Smooth muscle cell (in vitro differentiated cells): ENCODE measurements around the gene CHGA. TPM values are rescaled to one million over a fixed set of nuclear protein-coding genes. Genes with fewer than 3 reads are reported as not detected.

ENCODE experiments used
- DNase-seq: peaks from one replicate; lab custom pipeline; 2025; ENCODE audit not compliant: unreplicated experiment; lab: John Stamatoyannopoulos, UW
- H2AFZ ChIP-seq: fragments of 200-600 bp; sonication (generic); 2 replicates; pipeline ENCODE4 v1.6.0; 2016; ENCODE audit warnings: antibody characterized with exemption, low read depth, mild to moderate bottlenecking
- H3F3A ChIP-seq: fragments of 200-600 bp; sonication (generic); 2 replicates; pipeline ENCODE4 v1.6.0; 2017; ENCODE audit warnings: antibody characterized with exemption, low read depth
- H3K27ac ChIP-seq: fragments of 200-600 bp; sonication (generic); 2 replicates; pipeline ENCODE4 v1.5.1; 2016; ENCODE audit warnings: low read depth, mild to moderate bottlenecking
- H3K27me3 ChIP-seq: fragments of 200-600 bp; sonication (generic); 2 replicates; pipeline ENCODE4 v1.6.1; 2016; ENCODE audit warnings: low read depth, mild to moderate bottlenecking
- H3K36me3 ChIP-seq: fragments of 200-600 bp; sonication (generic); 2 replicates; pipeline ENCODE4 v1.5.1; 2016; ENCODE audit warnings: low read depth
- H3K4me1 ChIP-seq: fragments of 200-600 bp; sonication (generic); 2 replicates; pipeline ENCODE4 v1.5.1; 2016; ENCODE audit warnings: low read depth
- H3K4me2 ChIP-seq: fragments of 200-600 bp; sonication (generic); 2 replicates; pipeline ENCODE4 v1.6.0; 2016; ENCODE audit warnings: mild to moderate bottlenecking
- H3K4me3 ChIP-seq: fragments of 200-600 bp; sonication (generic); 2 replicates; pipeline ENCODE4 v1.5.1; 2016; ENCODE audit warnings: mild to moderate bottlenecking
- H3K79me2 ChIP-seq: fragments of 200-600 bp; sonication (generic); 2 replicates; pipeline ENCODE4 v1.6.0; 2016; ENCODE audit warnings: low read depth, mild to moderate bottlenecking
- H3K9ac ChIP-seq: fragments of 200-600 bp; sonication (generic); 2 replicates; pipeline ENCODE4 v1.6.0; 2016; ENCODE audit warnings: low read depth
- H3K9me3 ChIP-seq: fragments of 200-600 bp; sonication (generic); replicated peaks from 2 replicates; pipeline ENCODE4 v1.5.1; 2016; ENCODE audit warnings: low read depth
- H4K20me1 ChIP-seq: fragments of 200-600 bp; sonication (generic); 2 replicates; pipeline ENCODE4 v1.6.0; 2016; ENCODE audit warnings: low read depth
- CTCF ChIP-seq: fragments of 200-600 bp; sonication (generic); IDR thresholded peaks from 2 replicates; pipeline ENCODE4 v1.5.1; 2017; ENCODE audit warnings: borderline replicate concordance, mild to moderate bottlenecking, antibody characterized with exemption; ENCODE audit not compliant: insufficient read depth, poor library complexity, severe bottlenecking
- WGBS: methylation state at CpG from one replicate; pipeline ENCODE4 v1.1.7; 2016; ENCODE audit warnings: low lambda C conversion rate; 5-methylcytosine and 5-hydroxymethylcytosine counted together
- polyA plus RNA-seq: library from polyadenylated mRNA; unstranded; fragments of >200 nt; fragmentation: Nextera tagmentation; extraction: Ambion mirVana; gene quantifications from 2 replicates; pipeline ENCODE4 v1.2.1, GENCODE V29; 2016
- total RNA-seq: library from RNA; depleted of rRNA; stranded (reverse); fragments of >200 nt; gene quantifications from 2 replicates; pipeline ENCODE4 v1.2.3, GENCODE V29; 2014

Gene CHGA
- total and polyA plus RNA-seq, 2 experiments from 2014 or later: not detected

GRCh38 chr14:92964124-92965109 is 41.5 kb downstream of the CHGA start:
- no peaks in the 10 kb centered on the region for H3K9me3 ChIP-seq
- no peak overlapping the region for H3K4me2 ChIP-seq
- no peaks in the 10 kb centered on the region for H3F3A ChIP-seq
- no peaks in the 10 kb centered on the region for H3K4me1 ChIP-seq
- no peaks in the 10 kb centered on the region for H4K20me1 ChIP-seq
- no peak overlapping the region for H3K27ac ChIP-seq
- TF ChIP-seq CTCF: no peak
- H3K79me2 ChIP-seq: no peaks in the 10 kb centered on the region
- no peaks in the 10 kb centered on the region for H3K27me3 ChIP-seq
- WGBS: 96% methylated on average over 12 of the region's 12 CpGs
- no peak overlapping the region for H3K4me3 ChIP-seq
- no peak overlapping the region for H3K9ac ChIP-seq
- H2AFZ ChIP-seq: no peak overlapping the region
- no peaks in the 10 kb centered on the region for H3K36me3 ChIP-seq
- DNase-seq: no peak

- H3K27me3 ChIP-seq: no peaks in the 10 kb centered on the region
- H3K4me3 ChIP-seq: no peak overlapping the region
- H3K36me3 ChIP-seq: no peaks in the 10 kb centered on the region
- H3F3A ChIP-seq: no peaks in the 10 kb centered on the region
- WGBS: 97% methylated on average over 1 of the region's 1 CpG
- no peaks in the 10 kb centered on the region for H3K79me2 ChIP-seq
- no peak for DNase-seq
- no peaks in the 10 kb centered on the region for H4K20me1 ChIP-seq
- H3K27ac ChIP-seq: no peak overlapping the region
- H3K4me2 ChIP-seq: no peak overlapping the region
- H3K9me3 ChIP-seq: no peaks in the 10 kb centered on the region
- no peaks in the 10 kb centered on the region for H3K4me1 ChIP-seq
- no peak for TF ChIP-seq CTCF
- H3K9ac ChIP-seq: no peak overlapping the region
- no peak overlapping the region for H2AFZ ChIP-seq
These were observed 42.3 kb downstream of the CHGA start for GRCh38 chr14:92965281-92965680.

- DNase-seq: no peak
- TF ChIP-seq CTCF: no peak
- H4K20me1 ChIP-seq: no peaks in the 10 kb centered on the region
- H3K9ac ChIP-seq: no peak overlapping the region
- H3K4me2 ChIP-seq: no peak overlapping the region
- H3K9me3 ChIP-seq: no peaks in the 10 kb centered on the region
- H2AFZ ChIP-seq: no peak overlapping the region
- no peaks in the 10 kb centered on the region for H3K4me1 ChIP-seq
- WGBS: 100% methylated on average over 2 of the region's 2 CpGs
- no peaks in the 10 kb centered on the region for H3F3A ChIP-seq
- H3K27ac ChIP-seq: no peak overlapping the region
- no peaks in the 10 kb centered on the region for H3K27me3 ChIP-seq
- no peak overlapping the region for H3K4me3 ChIP-seq
- H3K79me2 ChIP-seq: no peaks in the 10 kb centered on the region
- H3K36me3 ChIP-seq: no peaks in the 10 kb centered on the region
These were observed 44.5 kb downstream of the CHGA start for GRCh38 chr14:92967346-92967926.
